ENCODE data around the gene TAF4. TPM values are rescaled to one million over a fixed set of nuclear protein-coding genes. Genes with fewer than 3 reads are reported as not detected.
"Not testable (repeated sequence)": the region's sequence is repeated elsewhere in the genome, so short reads cannot be mapped to it uniquely, and the experiment has no call there.

The TAF4 gene
- total RNA-seq, 1 experiment from 2014 or later, result 94.9 TPM

GRCh38 chr20:61949714-61950640, 115.7 kb downstream of the TAF4 start:
- CTCF ChIA-PET, result no interaction called here
- Histone ChIP-seq H3K4me1 (no peaks in the 10 kb centered on the region; the same call in 1 of the 2 replicates), H3K9me3 (no peaks in the 10 kb centered on the region), H3K4me3 (ENCODE audit: low read depth, low read length) (no peak overlapping the region), H3K27me3 (replicated peaks; ENCODE audit: control insufficient read depth, insufficient read depth, low read length) (no peaks in the 10 kb centered on the region), H3K36me3 (ENCODE audit: control insufficient read depth, insufficient read depth, low read length) (no peaks in the 10 kb centered on the region)
- peaks cover 2% of the 10 kb centered on the region for H3K4me1 Mint-ChIP-seq (ENCODE audit: low read depth, unreplicated experiment)
- TF ChIP-seq CTCF (IDR thresholded peaks at IDR 0.05; ENCODE audit: insufficient read depth in 1 of 2, low read depth in 1 of 2, low read length in 1 of 2, severe bottlenecking in 1 of 2, unreplicated experiment in 1 of 2), result no peak
- peak in 1 of 2 experiments; percentile 48 for DNase-seq
- H3K27me3 Mint-ChIP-seq (ENCODE audit: insufficient read depth, unreplicated experiment), result no peaks in the 10 kb centered on the region
- H3K9me3 Mint-ChIP-seq (ENCODE audit: unreplicated experiment), result no peaks in the 10 kb centered on the region
- intact Hi-C loops (cut with micrococcal nuclease; ENCODE audit: unreplicated experiment), result no loop called here
- no peak overlapping the region for H3K27ac Mint-ChIP-seq (ENCODE audit: unreplicated experiment)
- POLR2A ChIA-PET, result no interaction called here
- no TSS peak for BruUV-seq (replicated peaks)
- H3K4me3 Mint-ChIP-seq (ENCODE audit: unreplicated experiment), result no peak overlapping the region
- H3K36me3 Mint-ChIP-seq (ENCODE audit: insufficient read depth, unreplicated experiment), result peaks cover 16% of the 10 kb centered on the region

- H3K4me1 ChIP-seq, result no peaks in the 10 kb centered on the region
- TF ChIP-seq CTCF (IDR thresholded peaks at IDR 0.05; ENCODE audit: insufficient read depth in 1 of 2, low read depth in 1 of 2, low read length in 1 of 2, severe bottlenecking in 1 of 2, unreplicated experiment in 1 of 2), result no peak
- no peak overlapping the region for H3K4me3 Mint-ChIP-seq (ENCODE audit: unreplicated experiment)
- H3K27me3 ChIP-seq (replicated peaks; ENCODE audit: control insufficient read depth, insufficient read depth, low read length), result no peaks in the 10 kb centered on the region
- no peaks in the 10 kb centered on the region for H3K4me1 Mint-ChIP-seq (ENCODE audit: low read depth, unreplicated experiment)
- no peaks in the 10 kb centered on the region for H3K9me3 Mint-ChIP-seq (ENCODE audit: unreplicated experiment)
- no peak overlapping the region for H3K4me3 ChIP-seq (ENCODE audit: low read depth, low read length)
- H3K9me3 ChIP-seq, result no peaks in the 10 kb centered on the region
- POLR2A ChIA-PET, result no interaction called here
- CTCF ChIA-PET, result no interaction called here
- BruUV-seq (replicated peaks), result no TSS peak
- no peaks in the 10 kb centered on the region for H3K36me3 ChIP-seq (ENCODE audit: control insufficient read depth, insufficient read depth, low read length)
- peak in 1 of 2 experiments; percentile 35 for DNase-seq
- peaks cover 17% of the 10 kb centered on the region for H3K36me3 Mint-ChIP-seq (ENCODE audit: insufficient read depth, unreplicated experiment)
- H3K27ac Mint-ChIP-seq (ENCODE audit: unreplicated experiment), result no peak overlapping the region
- no peaks in the 10 kb centered on the region for H3K27me3 Mint-ChIP-seq (ENCODE audit: insufficient read depth, unreplicated experiment)
- intact Hi-C loops (cut with micrococcal nuclease; ENCODE audit: unreplicated experiment), result no loop called here
These were observed 116.3 kb downstream of the TAF4 start for GRCh38 chr20:61949363-61949713.

GRCh38 chr20:61948586-61949362, 116.9 kb downstream of the TAF4 start:
- no peaks in the 10 kb centered on the region for H3K36me3 ChIP-seq (ENCODE audit: control insufficient read depth, insufficient read depth, low read length)
- H3K4me3 ChIP-seq (ENCODE audit: low read depth, low read length), result no peak overlapping the region
- H3K9me3 Mint-ChIP-seq (ENCODE audit: unreplicated experiment), result no peaks in the 10 kb centered on the region
- no peak overlapping the region for H3K4me3 Mint-ChIP-seq (ENCODE audit: unreplicated experiment)
- no peak for TF ChIP-seq CTCF (IDR thresholded peaks at IDR 0.05; ENCODE audit: insufficient read depth in 1 of 2, low read depth in 1 of 2, low read length in 1 of 2, severe bottlenecking in 1 of 2, unreplicated experiment in 1 of 2)
- ChIA-PET POLR2A (no interaction called here), CTCF (no interaction called here)
- H3K27ac Mint-ChIP-seq (ENCODE audit: unreplicated experiment), result no peak overlapping the region
- H3K4me1 ChIP-seq, result no peaks in the 10 kb centered on the region
- no peaks in the 10 kb centered on the region for H3K27me3 ChIP-seq (replicated peaks; ENCODE audit: control insufficient read depth, insufficient read depth, low read length)
- intact Hi-C loops (cut with micrococcal nuclease; ENCODE audit: unreplicated experiment), result no loop called here
- no TSS peak for BruUV-seq (replicated peaks)
- no peaks in the 10 kb centered on the region for H3K4me1 Mint-ChIP-seq (ENCODE audit: low read depth, unreplicated experiment)
- DNase-seq, result peak in 1 of 2 experiments; percentile 47
- peaks cover 17% of the 10 kb centered on the region for H3K36me3 Mint-ChIP-seq (ENCODE audit: insufficient read depth, unreplicated experiment)
- H3K27me3 Mint-ChIP-seq (ENCODE audit: insufficient read depth, unreplicated experiment), result no peaks in the 10 kb centered on the region
- H3K9me3 ChIP-seq, result no peaks in the 10 kb centered on the region

- H3K36me3 Mint-ChIP-seq (ENCODE audit: insufficient read depth, unreplicated experiment), result peaks cover 17% of the 10 kb centered on the region
- H3K27me3 ChIP-seq (replicated peaks; ENCODE audit: control insufficient read depth, insufficient read depth, low read length); intact Hi-C loops (cut with micrococcal nuclease; ENCODE audit: unreplicated experiment): not testable (repeated sequence)
These were observed 117.6 kb downstream of the TAF4 start for GRCh38 chr20:61948056-61948455.

More at GRCh38 chr20:61948056-61948455, 117.6 kb downstream of the TAF4 start:
- H3K4me3 ChIP-seq (ENCODE audit: low read depth, low read length); H3K4me3 Mint-ChIP-seq (ENCODE audit: unreplicated experiment); CTCF ChIA-PET; H3K4me1 ChIP-seq; H3K9me3 ChIP-seq; H3K9me3 Mint-ChIP-seq (ENCODE audit: unreplicated experiment); H3K27me3 Mint-ChIP-seq (ENCODE audit: insufficient read depth, unreplicated experiment); H3K4me1 Mint-ChIP-seq (ENCODE audit: low read depth, unreplicated experiment); BruUV-seq (replicated peaks); H3K36me3 ChIP-seq (ENCODE audit: control insufficient read depth, insufficient read depth, low read length); POLR2A ChIA-PET; H3K27ac Mint-ChIP-seq (ENCODE audit: unreplicated experiment): not testable (repeated sequence)
- DNase-seq, result peak in 1 of 2 experiments; percentile 30
